SK-N-MC (cell line): Measurements from ENCODE around the gene ZMYM1.

Source experiments
- EZH2 ChIP-seq: fragments of 200-600 bp; sonication (generic); IDR thresholded peaks from one replicate; pipeline ENCODE4 v1.6.1; 2017; ENCODE audit warnings: antibody characterized with exemption
- POLR2AphosphoS5 ChIP-seq: IDR thresholded peaks from 2 replicates; pipeline ENCODE4 v1.6.1; 2012; ENCODE audit warnings: mild to moderate bottlenecking, low read depth, low read length, borderline replicate concordance

- TF ChIP-seq POLR2AphosphoS5, result no peak
- TF ChIP-seq EZH2, result no peak
Measured at GRCh38 chr1:35030338-35030737, 48.8 kb upstream of the ZMYM1 start.
